ENCODE measurements around the gene TIAM1.

The TIAM1 gene

GRCh38 chr21:31132574-31133242, 211.4 kb downstream of the TIAM1 start:
- peak; percentile 92 for DNase-seq

GRCh38 chr21:31130821-31131220, 213.2 kb downstream of the TIAM1 start:
- DNase-seq: no peak

- DNase-seq: no peak
These were observed 215.8 kb downstream of the TIAM1 start for GRCh38 chr21:31128234-31128633.

- DNase-seq: no peak
These were observed 220.1 kb downstream of the TIAM1 start for GRCh38 chr21:31124010-31124409.

- no peak for DNase-seq
These were observed 224.9 kb downstream of the TIAM1 start for GRCh38 chr21:31119199-31119598.

GRCh38 chr21:31117128-31117916, 226.7 kb downstream of the TIAM1 start:
- DNase-seq: no peak

GRCh38 chr21:31115249-31115648, 228.8 kb downstream of the TIAM1 start:
- no peak for DNase-seq

GRCh38 chr21:31111093-31111492, 233.0 kb downstream of the TIAM1 start:
- DNase-seq: no peak

GRCh38 chr21:31110430-31110829, 233.6 kb downstream of the TIAM1 start:
- no peak for DNase-seq

GRCh38 chr21:31107871-31108270, 236.2 kb downstream of the TIAM1 start:
- no peak for DNase-seq

GRCh38 chr21:31107176-31107785, 236.8 kb downstream of the TIAM1 start:
- no peak for DNase-seq

GRCh38 chr21:31103571-31104265, 240.3 kb downstream of the TIAM1 start:
- no peak for DNase-seq

- DNase-seq: no peak
These were observed 240.9 kb downstream of the TIAM1 start for GRCh38 chr21:31103163-31103562.

- DNase-seq: no peak
These were observed 244.9 kb downstream of the TIAM1 start for GRCh38 chr21:31099122-31099521.

GRCh38 chr21:31098576-31099005, 245.5 kb downstream of the TIAM1 start:
- peak; percentile 50 for DNase-seq

- no peak for DNase-seq
These were observed 251.0 kb downstream of the TIAM1 start for GRCh38 chr21:31092832-31093625.

- no peak for DNase-seq
These were observed 253.7 kb downstream of the TIAM1 start for GRCh38 chr21:31090376-31090775.

GRCh38 chr21:31088474-31088751, 255.6 kb downstream of the TIAM1 start:
- no peak for DNase-seq

- no peak for DNase-seq
These were observed 256.2 kb downstream of the TIAM1 start for GRCh38 chr21:31087639-31088473.

- no peak for DNase-seq
These were observed 259.4 kb downstream of the TIAM1 start for GRCh38 chr21:31084689-31085088.

- DNase-seq: no peak
These were observed 265.3 kb downstream of the TIAM1 start for GRCh38 chr21:31078796-31079195.

GRCh38 chr21:31078216-31078615, 265.8 kb downstream of the TIAM1 start:
- no peak for DNase-seq

Data from central memory CD4-positive, alpha-beta T cell (primary cell).